GM19025 (cell line): ENCODE measurements around the gene SLMAP.
"Not testable (repeated sequence)": the region's sequence is repeated elsewhere in the genome, so short reads cannot be mapped to it uniquely, and the experiment has no call there.

Experiments
- ATAC-seq: cut with Tn5 transposase; IDR thresholded peaks from one replicate; pipeline ENCODE4 v1.9.1; 2021; ENCODE audit warnings: mild to moderate bottlenecking, low read depth, moderate library complexity; ENCODE audit not compliant: unreplicated experiment

Gene SLMAP

DNA sequence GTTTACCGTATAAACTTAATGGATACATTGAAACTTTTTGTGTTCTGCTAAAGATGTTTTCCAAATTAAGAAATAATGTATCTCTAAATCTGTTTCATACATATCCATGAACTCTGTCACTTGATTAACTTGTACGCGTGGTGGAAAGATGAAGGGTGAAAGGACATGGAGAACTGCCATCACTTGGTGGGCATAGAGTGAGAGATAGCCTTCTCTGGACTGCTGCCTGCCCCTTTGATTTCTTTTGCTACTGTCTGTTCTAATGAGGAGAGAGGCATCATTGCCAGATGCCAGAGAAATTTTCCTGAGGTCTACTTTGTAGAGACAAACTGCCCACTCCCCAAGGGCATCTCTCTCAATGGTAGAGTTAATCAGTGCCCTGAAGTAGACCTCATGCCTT is 120.5 kb downstream of the SLMAP start:
- no peak for ATAC-seq

DNA sequence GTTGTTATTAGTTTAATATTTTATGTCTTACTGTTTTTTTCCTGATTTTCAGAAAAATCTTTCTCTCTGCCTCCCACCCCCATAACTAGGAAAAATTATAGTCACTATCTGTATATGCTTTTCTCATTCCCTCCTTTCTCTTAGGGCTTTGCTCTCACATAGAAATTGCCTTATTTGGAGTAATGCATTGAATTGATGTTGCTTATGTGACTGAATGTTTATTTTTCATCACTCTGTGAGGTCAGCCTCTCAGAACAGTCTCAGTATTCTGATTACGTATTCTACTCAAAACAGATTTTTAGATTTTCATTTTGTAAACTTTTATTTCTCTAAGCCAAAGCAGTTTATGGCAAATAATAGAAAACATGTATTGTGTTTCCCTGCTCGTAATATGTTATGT is 121.0 kb downstream of the SLMAP start:
- no peak for ATAC-seq

DNA sequence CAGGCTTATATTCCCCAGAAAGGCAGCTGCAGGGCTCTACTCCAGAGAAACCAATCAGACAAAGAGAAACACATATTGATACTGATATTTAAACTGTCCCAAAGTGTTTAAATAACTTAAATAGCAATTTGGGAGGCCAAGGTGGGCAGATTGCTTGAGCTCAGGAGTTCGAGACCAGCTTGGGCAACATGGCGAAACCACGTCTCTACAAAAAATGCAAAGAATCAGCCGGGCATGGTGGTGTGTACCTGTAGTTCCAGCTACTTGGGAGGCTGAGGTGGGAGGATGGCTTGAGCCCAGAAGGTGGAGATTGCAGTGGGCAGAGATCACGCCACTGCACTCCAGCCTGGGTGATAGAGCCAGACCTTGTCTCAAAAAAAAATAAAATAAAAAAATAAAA is 128.3 kb downstream of the SLMAP start:
- ATAC-seq = not testable (repeated sequence)

DNA sequence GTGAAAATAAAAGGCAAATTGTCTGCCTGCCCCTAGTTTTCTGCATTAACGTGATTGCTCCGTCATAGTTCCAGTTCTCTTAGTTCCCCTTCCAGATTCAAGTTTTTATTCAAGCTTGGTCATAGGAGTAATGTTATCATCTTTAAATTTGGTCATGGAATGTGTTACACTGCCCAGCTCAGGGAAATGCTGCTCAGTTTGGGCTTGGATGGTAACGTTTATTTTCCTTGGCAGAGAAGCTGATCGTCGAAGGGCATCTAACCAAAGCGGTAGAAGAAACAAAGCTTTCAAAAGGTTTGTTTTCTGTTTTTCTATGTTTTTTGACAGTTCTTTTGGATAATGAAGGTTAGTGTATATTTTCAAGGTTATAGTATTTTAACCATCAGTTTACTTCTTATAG is 133.7 kb downstream of the SLMAP start:
- ATAC-seq = no peak

DNA sequence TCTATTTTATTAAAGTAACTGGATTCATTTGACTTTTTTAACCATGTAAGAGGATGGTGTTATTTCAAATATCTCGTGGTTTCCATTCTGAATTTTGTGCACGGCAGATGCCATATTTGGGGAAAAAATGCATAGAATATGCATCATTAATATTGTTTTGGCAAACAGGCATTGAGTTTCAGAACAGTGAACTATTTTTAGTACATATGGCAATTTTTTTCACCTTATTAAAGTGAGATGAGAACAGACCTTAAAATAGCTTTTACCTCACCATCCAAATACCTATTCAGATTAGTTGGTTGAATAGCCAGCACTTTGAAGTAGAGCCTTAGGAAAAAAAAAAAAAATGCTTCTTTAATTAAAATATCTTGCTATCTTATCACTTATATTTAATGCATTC is 134.8 kb downstream of the SLMAP start:
- ATAC-seq = no peak

DNA sequence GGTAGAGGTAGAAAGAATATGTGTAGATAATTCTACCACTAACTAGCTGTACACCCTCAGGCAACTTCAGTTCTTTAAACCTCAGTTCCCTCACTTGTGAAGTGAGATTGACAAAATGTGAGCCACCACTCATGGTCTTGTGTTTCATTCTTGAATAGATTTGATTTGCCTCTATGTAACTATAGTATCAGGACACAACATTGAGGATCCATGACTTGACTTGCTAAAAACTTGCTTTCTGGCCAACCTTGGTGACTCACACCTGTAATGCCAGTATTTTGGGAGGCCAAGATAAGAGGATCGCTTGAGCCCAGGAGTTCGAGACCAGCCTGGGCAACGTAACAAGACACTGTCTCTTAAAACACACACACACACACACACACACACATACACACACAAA is 136.3 kb downstream of the SLMAP start:
- no peak for ATAC-seq

DNA sequence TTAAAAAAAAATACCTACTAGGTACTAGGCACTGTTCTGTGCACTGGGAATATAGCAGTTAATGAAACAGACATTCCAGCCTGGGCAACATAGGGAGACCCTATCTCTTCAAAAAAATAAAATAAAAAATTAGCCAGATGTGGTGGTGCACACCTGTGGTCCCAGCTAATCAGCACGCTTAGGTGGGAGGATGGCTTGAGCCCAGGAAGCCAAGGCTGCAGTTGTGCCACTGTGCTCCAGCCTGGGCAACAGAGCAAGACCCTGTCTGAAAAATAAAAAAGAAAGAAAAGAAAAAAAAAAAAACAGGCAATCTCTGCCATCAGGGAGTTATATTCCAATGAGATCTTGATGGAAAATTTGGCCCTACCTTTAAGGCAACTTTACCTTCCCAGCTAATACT is 137.0 kb downstream of the SLMAP start:
- no peak for ATAC-seq

DNA sequence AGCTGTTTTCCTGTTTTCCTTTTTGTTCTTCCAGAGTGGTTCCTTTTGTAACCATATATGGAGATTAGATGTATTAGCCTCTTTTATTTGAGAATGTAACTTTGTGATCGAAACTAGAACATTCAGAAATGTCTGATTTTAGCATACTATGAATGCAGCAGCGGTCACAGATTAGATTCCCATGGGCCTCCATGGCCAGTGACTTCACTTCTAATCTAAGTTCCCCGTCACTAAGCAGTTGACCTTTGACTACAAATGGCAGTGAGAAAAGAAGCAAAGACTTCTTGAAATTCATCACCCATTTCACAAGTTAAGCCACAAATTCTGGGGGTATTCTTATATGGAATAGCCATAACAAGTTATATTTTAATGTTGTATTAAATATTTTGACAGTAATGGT is 137.6 kb downstream of the SLMAP start:
- ATAC-seq = no peak

DNA sequence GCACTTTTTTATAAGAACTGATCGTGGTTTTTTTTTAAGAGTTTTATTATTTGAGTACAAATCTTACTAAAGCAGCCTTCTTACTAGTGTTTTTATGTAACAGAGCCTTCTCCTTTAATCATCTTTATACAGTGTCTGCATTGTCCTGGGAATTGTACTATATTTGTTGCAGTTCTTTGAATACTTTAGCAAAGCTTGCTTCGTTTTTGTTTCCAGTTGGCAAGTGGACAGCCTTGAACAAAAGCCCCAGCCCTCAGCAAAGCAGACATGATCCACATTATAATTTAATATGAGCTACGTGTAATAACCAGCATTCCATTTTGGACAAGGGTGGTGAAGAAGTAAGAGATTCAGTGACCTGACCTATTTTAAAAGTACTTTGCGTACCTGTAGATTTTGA is 139.9 kb downstream of the SLMAP start:
- ATAC-seq = no peak

DNA sequence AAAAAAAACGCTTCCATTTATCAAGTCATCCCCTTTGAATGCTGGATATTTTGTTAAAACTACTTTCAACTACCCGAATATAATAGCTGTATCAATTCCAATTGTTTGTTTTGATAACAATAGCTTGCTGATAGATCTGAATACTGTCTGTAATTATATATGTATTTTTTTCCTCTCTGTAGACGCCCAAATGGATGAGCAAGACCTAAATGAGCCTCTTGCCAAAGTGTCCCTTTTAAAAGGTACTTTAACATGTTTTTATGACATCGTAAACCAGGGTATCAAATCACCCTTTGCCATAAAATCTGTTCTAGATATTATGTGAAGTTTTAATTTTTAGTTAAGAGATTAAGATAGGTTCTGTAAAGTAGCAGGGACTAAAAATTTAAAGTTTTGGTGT is 140.6 kb downstream of the SLMAP start:
- ATAC-seq = no peak

DNA sequence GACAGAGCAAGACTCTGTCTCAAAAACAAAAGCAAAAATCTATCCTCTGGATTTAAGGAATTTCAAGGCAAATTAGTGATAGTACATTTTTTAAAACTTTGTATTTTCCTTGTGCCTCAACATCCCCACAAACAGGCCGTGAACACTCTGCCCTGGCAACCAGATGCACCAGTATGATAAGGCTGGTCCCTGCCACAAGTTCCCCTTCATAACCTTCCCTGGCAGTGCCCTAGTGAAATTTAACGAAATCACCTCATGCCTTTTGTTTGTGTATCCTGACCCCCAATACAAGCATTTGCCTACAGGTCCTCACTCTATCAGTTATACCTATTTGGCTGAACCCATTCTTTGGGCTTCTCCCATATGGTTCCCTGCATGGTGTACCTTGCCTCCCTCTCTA is 144.7 kb downstream of the SLMAP start:
- ATAC-seq = no peak

DNA sequence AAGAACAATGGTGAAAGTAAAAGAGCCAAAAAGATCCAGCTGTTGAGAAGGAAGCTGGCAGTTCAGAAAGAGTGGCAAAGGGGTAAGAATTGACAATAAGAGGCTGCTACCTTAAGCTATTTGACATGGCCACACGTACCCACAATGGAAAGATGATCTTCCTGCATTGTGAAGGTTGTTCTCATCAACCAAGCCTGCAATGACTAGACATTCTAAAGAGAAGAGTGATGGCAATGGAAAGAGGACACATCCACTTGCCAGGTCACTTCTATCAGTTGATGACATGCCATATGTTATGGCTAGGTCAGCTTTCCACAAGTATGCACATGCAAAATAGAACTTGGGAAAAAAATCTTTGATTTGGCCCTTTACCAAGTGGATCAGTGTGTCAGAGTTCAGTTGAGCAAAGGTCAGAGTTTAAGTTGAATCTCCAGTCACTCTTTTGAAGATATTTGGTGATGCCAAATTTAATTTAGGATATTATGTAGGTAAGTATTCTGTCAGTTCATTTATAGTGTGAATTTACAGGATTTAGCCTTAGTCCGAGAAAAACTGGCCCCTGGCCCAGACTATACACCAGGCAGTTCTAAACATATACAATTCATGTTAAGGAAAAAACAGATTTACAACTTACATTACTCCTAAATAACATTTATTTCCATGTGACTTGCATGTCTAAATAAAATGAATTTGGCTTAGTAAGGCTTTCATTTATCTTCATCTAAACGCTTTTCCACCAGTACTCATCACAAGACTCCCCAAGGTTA is 147.2 kb downstream of the SLMAP start:
- no peak for ATAC-seq

DNA sequence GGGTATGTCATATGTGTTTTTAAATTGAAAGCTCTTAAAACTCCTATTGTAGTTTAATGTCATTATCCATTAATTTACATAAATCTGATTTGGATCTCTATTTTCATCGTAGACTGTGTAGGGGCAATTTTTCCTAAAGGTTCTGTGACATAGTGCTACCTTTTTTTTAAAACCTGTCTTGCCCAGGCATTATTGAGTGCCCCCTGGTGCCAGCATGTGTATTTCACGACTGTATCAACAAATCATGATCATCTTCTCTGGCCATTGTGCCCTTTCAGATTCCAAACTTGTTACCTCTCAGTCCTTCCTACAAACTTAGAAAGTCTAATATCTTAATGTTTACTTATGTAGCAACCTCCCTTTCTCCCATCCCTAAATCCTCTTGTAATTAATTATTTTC is 154.9 kb downstream of the SLMAP start:
- ATAC-seq = no peak

DNA sequence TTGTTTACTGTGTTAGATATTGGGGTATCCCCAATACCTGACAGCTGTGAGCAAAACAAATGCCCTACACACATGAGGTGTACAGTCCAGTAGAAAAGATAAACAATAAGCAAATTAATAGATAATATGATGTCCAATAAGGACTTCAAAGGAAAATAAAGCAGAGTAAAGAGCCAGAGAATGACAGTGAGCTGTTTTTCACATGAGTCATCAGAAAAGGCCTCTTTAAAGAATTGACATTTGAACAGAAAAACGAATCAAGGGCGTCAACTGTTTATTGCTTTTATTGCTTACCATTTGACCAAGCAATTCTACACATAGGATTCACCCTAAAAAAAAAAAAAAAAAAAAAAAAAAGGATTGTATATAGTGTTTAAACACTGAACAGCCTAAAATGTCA is 155.5 kb downstream of the SLMAP start:
- no peak for ATAC-seq

DNA sequence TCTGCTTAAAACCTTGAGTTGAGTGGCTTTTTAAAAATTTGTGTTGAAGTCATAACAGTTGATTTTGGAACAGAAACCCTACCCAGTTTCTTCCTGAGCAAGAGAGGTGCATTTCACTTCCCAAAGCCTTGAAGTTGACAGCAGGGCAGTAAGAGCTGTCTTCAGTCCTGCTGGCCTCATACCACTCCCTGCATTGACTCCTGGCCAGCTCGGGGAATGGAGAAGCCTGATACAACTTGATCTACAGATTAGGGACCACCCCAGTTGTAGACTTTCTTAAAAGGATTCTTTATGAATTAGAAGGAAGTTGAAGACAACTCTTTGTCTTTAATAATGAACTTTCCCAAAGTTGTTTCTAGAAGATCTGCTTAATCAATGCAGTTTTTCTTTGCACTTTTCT is 161.5 kb downstream of the SLMAP start:
- no peak for ATAC-seq

DNA sequence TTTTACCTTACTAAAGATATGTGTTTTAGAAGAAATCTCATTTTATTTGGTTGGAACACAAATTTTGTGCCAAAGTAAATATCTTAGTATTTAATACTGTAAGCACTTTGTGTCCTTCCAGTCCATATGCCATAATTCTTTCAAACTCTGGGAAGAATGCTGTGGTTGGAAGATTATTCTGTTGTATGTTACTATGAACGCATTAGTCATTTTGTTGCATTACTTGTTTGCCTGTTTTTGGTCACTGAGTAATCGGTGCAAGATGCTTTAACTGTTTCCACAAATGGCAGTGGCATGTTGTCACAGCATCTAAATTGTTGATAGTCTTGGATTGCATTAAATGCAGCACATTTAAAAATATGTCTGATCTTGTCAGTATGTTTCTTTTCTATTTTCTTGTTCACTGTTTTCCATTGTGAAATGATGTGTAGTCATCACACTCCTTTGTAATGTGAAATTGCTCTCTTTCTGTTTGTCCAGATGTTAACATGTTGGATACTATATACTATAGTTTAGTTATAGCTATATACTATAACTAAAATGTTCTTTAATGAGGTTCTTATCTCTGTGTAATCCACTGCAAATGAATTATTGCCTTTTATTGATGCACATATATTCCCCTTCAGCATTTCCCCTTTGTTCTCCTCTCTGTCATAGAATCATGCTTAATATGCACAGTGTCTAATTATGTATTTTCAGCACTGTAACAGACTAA is 162.2 kb downstream of the SLMAP start:
- no peak for ATAC-seq

DNA sequence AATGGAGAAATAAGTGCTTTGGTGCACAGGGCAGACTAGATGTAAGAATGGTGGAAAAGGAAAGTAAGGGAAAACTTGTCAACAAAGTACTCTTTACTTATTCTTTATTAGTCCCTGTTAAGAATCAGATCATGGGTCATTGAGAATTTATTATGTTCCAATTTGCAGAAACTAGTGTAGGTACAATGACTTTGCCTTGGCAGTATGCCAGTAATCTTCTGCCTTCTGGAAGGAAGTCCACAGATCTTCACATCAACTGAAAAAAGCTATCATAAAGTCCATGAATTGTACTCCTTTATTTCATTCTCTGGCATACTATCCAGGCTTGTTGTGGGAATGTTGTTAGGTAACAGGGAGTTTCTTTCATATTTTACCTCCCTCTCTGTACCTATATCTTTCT is 163.9 kb downstream of the SLMAP start:
- no peak for ATAC-seq

DNA sequence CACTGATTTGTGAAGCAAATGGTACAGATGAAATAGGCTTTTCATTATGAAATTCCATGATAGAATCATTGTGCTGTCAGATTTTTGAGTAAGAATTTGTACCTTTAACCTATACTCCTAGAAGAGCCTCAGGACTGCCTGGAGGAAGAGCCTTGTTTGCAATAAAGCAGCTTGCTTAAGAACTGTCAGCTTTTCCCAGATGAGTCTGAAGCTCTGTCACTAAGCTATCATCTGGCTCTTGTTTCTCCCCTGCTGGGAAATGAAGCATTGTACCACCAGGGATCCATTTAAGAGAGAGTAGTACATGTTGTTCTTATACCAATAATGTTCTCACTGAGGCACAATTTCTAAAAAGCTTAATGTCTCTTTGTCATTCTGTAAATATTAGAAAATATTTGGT is 167.0 kb downstream of the SLMAP start:
- ATAC-seq = no peak

DNA sequence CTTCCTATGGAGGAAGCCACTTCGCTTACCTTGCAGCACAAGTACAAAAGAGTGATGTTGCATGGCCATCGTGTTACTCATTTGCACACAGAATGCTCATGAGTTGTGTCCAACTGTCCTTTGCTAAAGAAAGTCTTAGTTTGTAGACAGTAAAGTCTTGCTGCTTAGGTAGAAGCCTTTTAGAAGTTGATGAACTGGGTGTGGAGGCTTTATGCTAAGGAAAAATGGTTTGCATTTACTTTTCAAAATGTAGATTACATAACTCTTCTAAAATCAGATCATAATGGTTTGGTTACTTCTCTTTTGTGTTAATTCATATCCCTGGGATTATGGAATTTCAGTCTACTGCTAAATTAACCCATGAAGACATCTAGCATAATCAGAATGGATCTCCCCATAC is 167.6 kb downstream of the SLMAP start:
- no peak for ATAC-seq

DNA sequence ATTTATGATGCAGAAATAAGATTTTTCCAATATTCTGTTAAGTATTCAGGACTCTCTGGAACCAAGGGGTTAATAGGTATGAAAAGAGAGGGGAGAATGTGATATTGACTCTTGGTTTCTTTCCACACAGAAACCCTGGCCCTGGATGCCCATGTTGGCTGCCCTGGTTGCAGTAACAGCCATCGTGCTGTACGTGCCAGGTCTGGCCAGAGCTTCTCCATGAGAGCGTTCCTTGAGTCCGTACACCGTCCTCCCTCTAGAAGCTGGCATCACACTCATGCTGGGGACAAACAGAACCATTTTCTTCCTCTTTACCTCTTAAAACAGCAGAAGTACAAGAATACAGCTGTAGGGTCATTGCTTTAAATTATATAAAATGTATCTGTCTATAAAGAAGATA is 171.1 kb downstream of the SLMAP start:
- no peak for ATAC-seq

DNA sequence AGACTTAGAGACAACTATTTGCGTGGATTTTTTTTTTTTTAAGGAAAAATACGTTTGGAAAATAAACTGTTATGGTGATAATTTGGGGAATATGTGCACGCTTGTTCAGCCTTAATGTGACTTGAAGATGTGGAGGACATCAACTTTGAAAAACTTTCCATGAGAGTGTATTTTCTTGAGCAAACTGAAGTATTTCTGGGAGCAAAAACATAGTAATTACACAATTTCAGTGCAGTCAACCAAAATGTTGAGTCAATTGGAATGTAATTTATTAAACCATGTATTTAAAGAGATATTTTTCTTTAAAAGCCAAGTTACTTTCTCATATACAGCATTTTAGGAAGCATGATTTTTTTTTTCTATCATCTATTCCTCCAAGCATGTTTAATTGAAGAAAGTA is 171.8 kb downstream of the SLMAP start:
- ATAC-seq = no peak

DNA sequence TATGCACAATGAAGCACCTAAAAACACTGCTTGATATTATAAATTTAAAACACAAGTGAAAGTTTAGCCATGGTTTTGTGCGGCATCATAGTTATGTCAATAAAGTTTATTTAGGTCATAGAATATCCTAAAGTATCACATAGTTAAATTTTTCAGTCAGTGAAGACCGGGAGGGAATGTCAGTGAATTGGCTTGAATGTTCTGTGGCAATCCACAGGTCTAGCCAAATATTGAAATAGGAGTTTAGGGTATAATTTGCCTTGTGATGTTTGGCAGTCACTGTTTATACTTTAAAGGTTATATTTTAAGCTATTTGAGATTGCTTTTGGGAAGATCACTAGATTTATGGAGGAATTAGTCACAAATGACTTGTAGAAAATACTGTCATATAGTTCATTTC is 172.4 kb downstream of the SLMAP start:
- no peak for ATAC-seq
